ENCODE data around the gene ZNF324. TPM values are rescaled to one million over a fixed set of nuclear protein-coding genes. Genes with fewer than 3 reads are reported as not detected.
"Not testable (repeated sequence)": the region's sequence is repeated elsewhere in the genome, so short reads cannot be mapped to it uniquely, and the experiment has no call there.

Gene ZNF324
- total RNA-seq, 1 experiment from 2014 or later = 8.9 TPM

- no peak for DNase-seq (ENCODE audit: low read depth)
Observed at GRCh38 chr19:58471736-58472135, 4.9 kb downstream of the ZNF324 start.

GRCh38 chr19:58473775-58474174 lies 6.9 kb downstream of the ZNF324 start:
- no peak for DNase-seq (ENCODE audit: low read depth)

- peak; percentile 65 for DNase-seq (ENCODE audit: low read depth)
Observed at GRCh38 chr19:58474291-58474996, 7.6 kb downstream of the ZNF324 start.

GRCh38 chr19:58474997-58475713 lies 8.3 kb downstream of the ZNF324 start:
- no peak for DNase-seq (ENCODE audit: low read depth)

GRCh38 chr19:58475714-58476497 lies 9.0 kb downstream of the ZNF324 start, which contains the start of gene ZNF446:
ZNF446 (plus strand) TSS chr19:58476352; CDS start chr19:58477219, 867 bp downstream.
- DNase-seq (ENCODE audit: low read depth) = peak; percentile 97

- DNase-seq (ENCODE audit: low read depth) = peak; percentile 24
Observed at GRCh38 chr19:58476498-58477015, 9.7 kb downstream of the ZNF324 start.

GRCh38 chr19:58477130-58477529 lies 10.2 kb downstream of the ZNF324 start:
- DNase-seq (ENCODE audit: low read depth) = no peak

GRCh38 chr19:58477871-58478270 lies 11.0 kb downstream of the ZNF324 start:
- no peak for DNase-seq (ENCODE audit: low read depth)

- no peak for DNase-seq (ENCODE audit: low read depth)
Observed at GRCh38 chr19:58479303-58479702, 12.4 kb downstream of the ZNF324 start.

- no peak for DNase-seq (ENCODE audit: low read depth)
Observed at GRCh38 chr19:58479736-58480480, 13.0 kb downstream of the ZNF324 start.

- no peak for DNase-seq (ENCODE audit: low read depth)
Observed at GRCh38 chr19:58480481-58480830, 13.6 kb downstream of the ZNF324 start.

- no peak for DNase-seq (ENCODE audit: low read depth)
Observed at GRCh38 chr19:58480831-58481230, 14.0 kb downstream of the ZNF324 start.

- no peak for DNase-seq (ENCODE audit: low read depth)
Observed at GRCh38 chr19:58482372-58482771, 15.5 kb downstream of the ZNF324 start.

GRCh38 chr19:58483776-58484175 lies 16.9 kb downstream of the ZNF324 start:
- DNase-seq (ENCODE audit: low read depth) = no peak

GRCh38 chr19:58484349-58484748 lies 17.5 kb downstream of the ZNF324 start:
- DNase-seq (ENCODE audit: low read depth) = not testable (repeated sequence)

GRCh38 chr19:58491393-58491792 lies 24.5 kb downstream of the ZNF324 start:
- no peak for DNase-seq (ENCODE audit: low read depth)

GRCh38 chr19:58492265-58492664 lies 25.4 kb downstream of the ZNF324 start:
- DNase-seq (ENCODE audit: low read depth) = peak; percentile 24

- no peak for DNase-seq (ENCODE audit: low read depth)
Observed at GRCh38 chr19:58497634-58498170, 30.8 kb downstream of the ZNF324 start.

GRCh38 chr19:58498316-58499020 lies 31.6 kb downstream of the ZNF324 start:
- no peak for DNase-seq (ENCODE audit: low read depth)
